K562 (cell line): ENCODE data around the gene PRTFDC1. TPM values are rescaled to one million over a fixed set of nuclear protein-coding genes. Genes with fewer than 3 reads are reported as not detected.

Experiments
- ELF1 ChIP-seq: fragments of 200-800 bp; sonication (Bioruptor generic); IDR thresholded peaks from 2 replicates; pipeline ENCODE4 v1.6.1; 2016; ENCODE audit warnings: missing genetic modification characterization, missing compliant biosample characterization
- KAT7 ChIP-seq: sonication (generic); formaldehyde crosslinking; IDR thresholded peaks from 2 replicates; pipeline ENCODE4 v1.8.0; 2022; ENCODE audit warnings: missing genetic modification reagents, mild to moderate bottlenecking, borderline replicate concordance
- KLF16 ChIP-seq: IDR thresholded peaks from 2 replicates; pipeline ENCODE4 v1.6.1; 2016; ENCODE audit warnings: antibody characterized with exemption
- KLF6 ChIP-seq: fragments of 250-450 bp; sonication (Bioruptor Pico); IDR thresholded peaks from 2 replicates; pipeline ENCODE4 v1.4.0; 2020; ENCODE audit warnings: mild to moderate bottlenecking, moderate library complexity, borderline replicate concordance
- MCM7 ChIP-seq, 2 experiments: fragments of 450-650 bp; IDR thresholded peaks; 2 replicates each; pipeline ENCODE4 v1.6.1; 2016 to 2018
- NFYB ChIP-seq: IDR thresholded peaks from 2 replicates; pipeline ENCODE4 v1.6.1; 2011; ENCODE audit warnings: mild to moderate bottlenecking, moderate library complexity; ENCODE audit not compliant: insufficient read length; ENCODE audit errors: extremely low read depth
- PTBP1 ChIP-seq: fragments of 200-400 bp; formaldehyde crosslinking; IDR thresholded peaks from 2 replicates; pipeline ENCODE4 v1.6.1; 2017; ENCODE audit warnings: low read depth, low read length
- RBM14 ChIP-seq: fragments of 200-400 bp; formaldehyde crosslinking; IDR thresholded peaks from 2 replicates; pipeline ENCODE4 v1.6.1; 2018; ENCODE audit warnings: low read depth, mild to moderate bottlenecking, low read length, moderate library complexity, borderline replicate concordance; ENCODE audit not compliant: insufficient read depth
- RBM34 ChIP-seq: fragments of 200-400 bp; formaldehyde crosslinking; IDR thresholded peaks from 2 replicates; pipeline ENCODE4 v1.6.1; 2018; ENCODE audit warnings: low read length, borderline replicate concordance; ENCODE audit not compliant: insufficient read depth
- TBP ChIP-seq: optimal IDR thresholded peaks from 2 replicates; pipeline ENCODE3; 2011; ENCODE audit warnings: low read depth, low read length, improper control_type of control experiment
- ZNF133 ChIP-seq: fragments of 250-450 bp; sonication (Bioruptor Pico); IDR thresholded peaks from 2 replicates; pipeline ENCODE4 v1.4.0; 2020; ENCODE audit warnings: mild to moderate bottlenecking
- ZNF354B ChIP-seq: fragments of 250-450 bp; sonication (Bioruptor Pico); IDR thresholded peaks from 2 replicates; pipeline ENCODE4 v1.4.0; 2020
- ZNF384 ChIP-seq: IDR thresholded peaks from 2 replicates; pipeline ENCODE4 v1.6.1; 2012; ENCODE audit warnings: low read depth, low read length, improper control_type of control experiment
- ZNF766 ChIP-seq: fragments of 200-800 bp; sonication (Bioruptor generic); conservative IDR thresholded peaks from 2 replicates; pipeline ENCODE4 v1.6.1; 2016; ENCODE audit warnings: missing genetic modification characterization, missing compliant biosample characterization
- ZZZ3 ChIP-seq: fragments of 450-650 bp; IDR thresholded peaks from 2 replicates; pipeline ENCODE4 v1.6.1; 2016; ENCODE audit warnings: antibody characterized with exemption, mild to moderate bottlenecking, moderate library complexity
- polyA plus RNA-seq, 8 experiments: library from polyadenylated mRNA; depleted of rRNA in 4 of 8; stranded (reverse) in 5 of 8; unstranded in 3 of 8; fragments of >200 nt; fragmentation: Nextera tagmentation in 2 of 8; fragmentation: Illumina TruSeq in 1 of 8; extraction: Ambion mirVana in 2 of 8; extraction: Trizol in 1 of 8; gene quantifications; 2 replicates each; pipeline versions ENCODE4 v1.2.1 to v1.2.3, GENCODE V29; 2011 to 2014; ENCODE audit warnings: inconsistent platforms in 1 of 8, missing spikeins in 1 of 8
- total RNA-seq, 7 experiments: library from RNA; depleted of rRNA in 6 of 7; stranded (reverse); fragments of >200 nt in 6 of 7; fragmentation: Illumina TruSeq in 2 of 7; extraction: Trizol in 2 of 7; gene quantifications; 2 replicates each; pipeline versions ENCODE4 v1.2.1 to v1.2.3, GENCODE V29; 2011 to 2021; ENCODE audit warnings: low replicate concordance in 1 of 7
- TF ChIP-seq, protein P1 (sequence below): sonication (generic); formaldehyde crosslinking; IDR thresholded peaks from 2 replicates; pipeline ENCODE4 v1.5.0; 2020; ENCODE audit warnings: missing genetic modification reagents
- TF ChIP-seq, protein P2 (sequence below): fragments of 250-450 bp; sonication (Bioruptor Pico); IDR thresholded peaks from 2 replicates; pipeline ENCODE4 v1.5.0; 2021; ENCODE audit warnings: mild to moderate bottlenecking, moderate library complexity
- TF ChIP-seq, protein P3 (sequence below): fragments of 450-650 bp; IDR thresholded peaks from 2 replicates; pipeline ENCODE4 v1.6.1; 2017; ENCODE audit warnings: antibody characterized with exemption, mild to moderate bottlenecking
- TF ChIP-seq, protein P4 (sequence below), 2 experiments: fragments of 450-650 bp in 1 of 2; sonication (generic) in 1 of 2; formaldehyde crosslinking; conservative IDR thresholded peaks; 2 replicates each; pipeline versions ENCODE4 v1.4.0 to v1.8.1; 2020 to 2022; ENCODE audit warnings: mild to moderate bottlenecking in 1 of 2, missing genetic modification reagents in 1 of 2

Gene PRTFDC1
- total and polyA plus RNA-seq, 9 of the 15 experiments (the other 6 are each of a cell fraction or from before 2014, with no cell fraction given) = 7.0 to 27.6 (median 10.0) TPM

DNA sequence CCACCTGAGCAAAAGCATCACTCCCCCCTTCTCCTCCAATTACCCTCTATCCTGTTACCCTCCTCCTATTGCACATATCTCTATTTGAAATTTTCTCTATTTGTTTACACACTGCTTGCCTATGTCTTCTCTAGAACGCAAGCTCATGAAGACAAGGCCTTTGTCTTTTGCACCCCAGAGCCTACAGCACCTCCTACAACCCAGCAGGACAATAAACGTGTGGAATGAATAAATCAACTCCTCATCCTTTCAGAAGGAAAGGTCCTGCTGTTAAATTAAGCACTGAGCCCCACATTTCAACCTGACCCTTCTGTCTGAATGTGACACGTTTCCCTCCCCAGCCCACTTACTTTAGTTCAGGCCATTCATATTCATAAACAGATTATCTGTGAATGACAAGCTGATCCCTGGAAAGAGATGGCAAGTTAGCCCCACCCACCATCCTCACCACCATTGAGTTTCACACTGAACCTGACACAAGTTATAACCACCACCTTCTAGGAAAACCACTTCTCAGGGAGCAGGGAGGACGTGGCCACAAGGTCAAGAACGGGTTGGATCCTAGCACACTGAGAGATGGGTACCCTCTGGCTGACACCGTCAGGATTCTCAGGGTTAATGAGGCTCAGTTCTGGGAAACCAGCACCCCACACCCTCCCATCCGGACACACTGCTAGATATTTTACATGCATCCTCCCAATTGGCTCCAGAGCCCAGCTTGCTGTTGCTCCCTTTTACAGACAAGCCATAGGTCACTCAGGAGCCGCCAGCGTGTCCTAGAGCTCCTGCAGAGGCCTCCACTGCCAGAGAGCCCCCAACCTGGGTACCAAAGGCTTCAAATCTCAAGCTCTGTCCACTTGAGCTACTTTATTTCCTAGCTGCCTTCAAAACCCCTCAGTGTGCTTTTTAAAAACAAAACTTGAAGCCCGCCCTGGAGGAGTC lies 934 bp downstream of the PRTFDC1 start (continued):
- TF ChIP-seq RBM14 = no peak
- TF ChIP-seq ELF1 = no peak
- no peak for TF ChIP-seq MCM7 (IDR thresholded peaks at IDR 0.05)
- TF ChIP-seq TBP = peak; percentile 77
- TF ChIP-seq KAT7 = no peak
- no peak for TF ChIP-seq PTBP1
- TF ChIP-seq, protein P1, sequence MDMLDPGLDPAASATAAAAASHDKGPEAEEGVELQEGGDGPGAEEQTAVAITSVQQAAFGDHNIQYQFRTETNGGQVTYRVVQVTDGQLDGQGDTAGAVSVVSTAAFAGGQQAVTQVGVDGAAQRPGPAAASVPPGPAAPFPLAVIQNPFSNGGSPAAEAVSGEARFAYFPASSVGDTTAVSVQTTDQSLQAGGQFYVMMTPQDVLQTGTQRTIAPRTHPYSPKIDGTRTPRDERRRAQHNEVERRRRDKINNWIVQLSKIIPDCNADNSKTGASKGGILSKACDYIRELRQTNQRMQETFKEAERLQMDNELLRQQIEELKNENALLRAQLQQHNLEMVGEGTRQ (CRISPR knock-in tag) = no peak
- TF ChIP-seq KLF6 (CRISPR knock-in tag) = no peak
- TF ChIP-seq, protein P2, sequence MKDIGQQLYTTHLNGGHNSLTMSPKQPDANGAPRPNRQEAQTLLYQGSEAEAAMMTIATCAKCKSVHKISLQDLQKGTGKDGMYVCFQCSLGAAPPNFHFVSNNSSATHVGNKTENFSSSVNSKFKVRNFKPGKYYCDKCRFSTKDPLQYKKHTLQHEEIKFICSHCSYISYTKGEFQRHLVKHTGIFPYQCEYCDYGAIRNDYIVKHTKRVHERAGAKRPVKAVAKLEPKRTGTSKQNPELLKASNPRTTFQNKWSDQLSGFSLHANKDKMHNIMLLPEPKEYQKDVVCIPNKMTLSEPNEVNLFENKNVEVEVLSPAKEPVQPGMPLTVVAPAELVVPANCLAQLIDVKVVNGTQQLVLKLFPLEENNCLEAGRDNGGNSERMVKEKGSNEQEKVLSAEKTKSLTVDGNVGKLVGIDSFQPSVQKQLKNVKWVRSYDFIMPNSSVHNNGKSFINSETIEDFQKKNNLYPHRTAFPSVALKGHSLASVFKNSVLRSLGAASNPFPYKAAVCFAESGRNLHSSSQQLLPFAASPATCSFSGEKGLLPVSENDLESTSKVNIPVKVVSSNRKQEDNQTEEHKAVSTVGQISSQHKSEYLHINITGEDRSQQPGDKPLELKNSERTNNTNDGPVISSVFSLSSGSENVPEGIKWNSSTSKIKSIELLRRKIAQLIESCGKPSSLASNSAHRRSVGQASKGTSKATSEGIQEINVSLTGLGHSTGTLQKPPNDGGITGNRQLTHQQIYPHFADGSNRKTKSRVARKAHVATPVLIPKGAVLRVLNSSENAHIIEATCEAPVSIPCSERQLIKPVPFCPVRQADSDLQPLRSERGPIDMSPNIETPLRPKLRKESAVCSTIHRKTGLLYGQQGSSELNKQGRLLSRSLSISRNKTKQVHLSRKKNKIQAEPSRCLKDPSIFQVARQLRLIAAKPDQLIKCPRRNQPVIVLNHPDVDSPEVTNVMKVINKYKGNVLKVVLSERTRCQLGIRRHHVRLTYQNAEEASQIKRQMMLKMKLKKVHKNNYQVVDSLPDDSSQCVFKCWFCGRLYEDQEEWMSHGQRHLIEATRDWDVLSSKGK (CRISPR knock-in tag) = no peak
- no peak for TF ChIP-seq RBM34
- no peak for TF ChIP-seq ZNF384
- TF ChIP-seq, protein P3, sequence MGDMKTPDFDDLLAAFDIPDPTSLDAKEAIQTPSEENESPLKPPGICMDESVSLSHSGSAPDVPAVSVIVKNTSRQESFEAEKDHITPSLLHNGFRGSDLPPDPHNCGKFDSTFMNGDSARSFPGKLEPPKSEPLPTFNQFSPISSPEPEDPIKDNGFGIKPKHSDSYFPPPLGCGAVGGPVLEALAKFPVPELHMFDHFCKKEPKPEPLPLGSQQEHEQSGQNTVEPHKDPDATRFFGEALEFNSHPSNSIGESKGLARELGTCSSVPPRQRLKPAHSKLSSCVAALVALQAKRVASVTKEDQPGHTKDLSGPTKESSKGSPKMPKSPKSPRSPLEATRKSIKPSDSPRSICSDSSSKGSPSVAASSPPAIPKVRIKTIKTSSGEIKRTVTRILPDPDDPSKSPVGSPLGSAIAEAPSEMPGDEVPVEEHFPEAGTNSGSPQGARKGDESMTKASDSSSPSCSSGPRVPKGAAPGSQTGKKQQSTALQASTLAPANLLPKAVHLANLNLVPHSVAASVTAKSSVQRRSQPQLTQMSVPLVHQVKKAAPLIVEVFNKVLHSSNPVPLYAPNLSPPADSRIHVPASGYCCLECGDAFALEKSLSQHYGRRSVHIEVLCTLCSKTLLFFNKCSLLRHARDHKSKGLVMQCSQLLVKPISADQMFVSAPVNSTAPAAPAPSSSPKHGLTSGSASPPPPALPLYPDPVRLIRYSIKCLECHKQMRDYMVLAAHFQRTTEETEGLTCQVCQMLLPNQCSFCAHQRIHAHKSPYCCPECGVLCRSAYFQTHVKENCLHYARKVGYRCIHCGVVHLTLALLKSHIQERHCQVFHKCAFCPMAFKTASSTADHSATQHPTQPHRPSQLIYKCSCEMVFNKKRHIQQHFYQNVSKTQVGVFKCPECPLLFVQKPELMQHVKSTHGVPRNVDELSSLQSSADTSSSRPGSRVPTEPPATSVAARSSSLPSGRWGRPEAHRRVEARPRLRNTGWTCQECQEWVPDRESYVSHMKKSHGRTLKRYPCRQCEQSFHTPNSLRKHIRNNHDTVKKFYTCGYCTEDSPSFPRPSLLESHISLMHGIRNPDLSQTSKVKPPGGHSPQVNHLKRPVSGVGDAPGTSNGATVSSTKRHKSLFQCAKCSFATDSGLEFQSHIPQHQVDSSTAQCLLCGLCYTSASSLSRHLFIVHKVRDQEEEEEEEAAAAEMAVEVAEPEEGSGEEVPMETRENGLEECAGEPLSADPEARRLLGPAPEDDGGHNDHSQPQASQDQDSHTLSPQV = peak; percentile 71
- no peak for TF ChIP-seq KLF16
- TF ChIP-seq ZNF133 = no peak
- TF ChIP-seq ZZZ3 = no peak
- TF ChIP-seq, protein P4, sequence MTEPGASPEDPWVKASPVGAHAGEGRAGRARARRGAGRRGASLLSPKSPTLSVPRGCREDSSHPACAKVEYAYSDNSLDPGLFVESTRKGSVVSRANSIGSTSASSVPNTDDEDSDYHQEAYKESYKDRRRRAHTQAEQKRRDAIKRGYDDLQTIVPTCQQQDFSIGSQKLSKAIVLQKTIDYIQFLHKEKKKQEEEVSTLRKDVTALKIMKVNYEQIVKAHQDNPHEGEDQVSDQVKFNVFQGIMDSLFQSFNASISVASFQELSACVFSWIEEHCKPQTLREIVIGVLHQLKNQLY (CRISPR knock-in tag; conservative IDR thresholded peaks at IDR 0.05) = no peak
- 0 out of 2 replicates have a peak, but pooled peaks have one; percentile 32 for TF ChIP-seq ZNF766
- TF ChIP-seq ZNF354B (CRISPR knock-in tag) = no peak
- no peak for TF ChIP-seq NFYB
